Measurements from ENCODE around the gene CLEC16A. TPM values are rescaled to one million over a fixed set of nuclear protein-coding genes. Genes with fewer than 3 reads are reported as not detected.

The CLEC16A gene
- total and polyA plus RNA-seq, 2 experiments from 2014 or later, result 9.9 to 24.1 TPM

DNA sequence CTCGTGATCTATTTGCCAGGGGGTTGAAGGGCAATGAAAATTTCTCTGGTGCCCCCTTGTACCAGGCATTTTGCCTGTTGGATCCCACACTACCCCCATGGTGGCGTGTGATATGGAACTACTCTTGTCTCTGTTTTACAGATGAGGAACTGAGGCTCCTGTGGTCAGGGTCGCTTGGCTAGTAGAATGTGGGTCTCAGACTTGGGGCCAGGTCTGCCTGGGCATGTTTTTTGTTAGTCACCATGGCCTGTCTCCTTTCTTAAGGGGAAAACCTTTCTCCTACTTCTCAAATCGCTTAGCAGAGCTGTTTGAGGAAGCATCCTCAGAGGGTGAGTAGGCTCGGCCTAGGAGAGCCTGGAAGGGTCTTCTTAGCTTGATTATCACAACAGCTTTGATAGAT, 51.2 kb downstream of the CLEC16A start:
- Mint-ChIP-seq H3K4me1 (peaks cover 6% of the 10 kb centered on the region; the same call in 2 of the 3 replicates), H3K27me3 (ENCODE audit: insufficient read depth, low read depth, poor library complexity) (peaks cover 15% of the 10 kb centered on the region), H3K4me3 (no peak overlapping the region), H3K27ac (no peak overlapping the region), H3K36me3 (ENCODE audit: low read depth) (peaks cover 3% of the 10 kb centered on the region; the same call in 2 of the 3 replicates), H3K9me3 (no peaks in the 10 kb centered on the region)
- Histone ChIP-seq H4K20me1 (replicated peaks; ENCODE audit: insufficient read depth) (no peaks in the 10 kb centered on the region; the same call in 1 of the 2 replicates), H3K4me3 (no peak overlapping the region), H3K27me3 (ENCODE audit: insufficient read depth) (no peaks in the 10 kb centered on the region), H3K4me2 (no peak overlapping the region), H3K27ac (ENCODE audit: low read depth) (no peak overlapping the region), H3K36me3 (ENCODE audit: insufficient read depth) (no peaks in the 10 kb centered on the region), H3K79me2 (replicated peaks; ENCODE audit: insufficient read depth) (no peaks in the 10 kb centered on the region), H3K4me1 (ENCODE audit: insufficient read depth) (no peaks in the 10 kb centered on the region), H2AFZ (no peak overlapping the region), H3K9me2 (ENCODE audit: insufficient read depth) (no peaks in the 10 kb centered on the region), H3F3A (replicated peaks; ENCODE audit: low read depth) (no peaks in the 10 kb centered on the region)
- ATAC-seq, result no peak
- DNase-seq (ENCODE audit: low spot score), result no peak
- TF ChIP-seq, protein P1, sequence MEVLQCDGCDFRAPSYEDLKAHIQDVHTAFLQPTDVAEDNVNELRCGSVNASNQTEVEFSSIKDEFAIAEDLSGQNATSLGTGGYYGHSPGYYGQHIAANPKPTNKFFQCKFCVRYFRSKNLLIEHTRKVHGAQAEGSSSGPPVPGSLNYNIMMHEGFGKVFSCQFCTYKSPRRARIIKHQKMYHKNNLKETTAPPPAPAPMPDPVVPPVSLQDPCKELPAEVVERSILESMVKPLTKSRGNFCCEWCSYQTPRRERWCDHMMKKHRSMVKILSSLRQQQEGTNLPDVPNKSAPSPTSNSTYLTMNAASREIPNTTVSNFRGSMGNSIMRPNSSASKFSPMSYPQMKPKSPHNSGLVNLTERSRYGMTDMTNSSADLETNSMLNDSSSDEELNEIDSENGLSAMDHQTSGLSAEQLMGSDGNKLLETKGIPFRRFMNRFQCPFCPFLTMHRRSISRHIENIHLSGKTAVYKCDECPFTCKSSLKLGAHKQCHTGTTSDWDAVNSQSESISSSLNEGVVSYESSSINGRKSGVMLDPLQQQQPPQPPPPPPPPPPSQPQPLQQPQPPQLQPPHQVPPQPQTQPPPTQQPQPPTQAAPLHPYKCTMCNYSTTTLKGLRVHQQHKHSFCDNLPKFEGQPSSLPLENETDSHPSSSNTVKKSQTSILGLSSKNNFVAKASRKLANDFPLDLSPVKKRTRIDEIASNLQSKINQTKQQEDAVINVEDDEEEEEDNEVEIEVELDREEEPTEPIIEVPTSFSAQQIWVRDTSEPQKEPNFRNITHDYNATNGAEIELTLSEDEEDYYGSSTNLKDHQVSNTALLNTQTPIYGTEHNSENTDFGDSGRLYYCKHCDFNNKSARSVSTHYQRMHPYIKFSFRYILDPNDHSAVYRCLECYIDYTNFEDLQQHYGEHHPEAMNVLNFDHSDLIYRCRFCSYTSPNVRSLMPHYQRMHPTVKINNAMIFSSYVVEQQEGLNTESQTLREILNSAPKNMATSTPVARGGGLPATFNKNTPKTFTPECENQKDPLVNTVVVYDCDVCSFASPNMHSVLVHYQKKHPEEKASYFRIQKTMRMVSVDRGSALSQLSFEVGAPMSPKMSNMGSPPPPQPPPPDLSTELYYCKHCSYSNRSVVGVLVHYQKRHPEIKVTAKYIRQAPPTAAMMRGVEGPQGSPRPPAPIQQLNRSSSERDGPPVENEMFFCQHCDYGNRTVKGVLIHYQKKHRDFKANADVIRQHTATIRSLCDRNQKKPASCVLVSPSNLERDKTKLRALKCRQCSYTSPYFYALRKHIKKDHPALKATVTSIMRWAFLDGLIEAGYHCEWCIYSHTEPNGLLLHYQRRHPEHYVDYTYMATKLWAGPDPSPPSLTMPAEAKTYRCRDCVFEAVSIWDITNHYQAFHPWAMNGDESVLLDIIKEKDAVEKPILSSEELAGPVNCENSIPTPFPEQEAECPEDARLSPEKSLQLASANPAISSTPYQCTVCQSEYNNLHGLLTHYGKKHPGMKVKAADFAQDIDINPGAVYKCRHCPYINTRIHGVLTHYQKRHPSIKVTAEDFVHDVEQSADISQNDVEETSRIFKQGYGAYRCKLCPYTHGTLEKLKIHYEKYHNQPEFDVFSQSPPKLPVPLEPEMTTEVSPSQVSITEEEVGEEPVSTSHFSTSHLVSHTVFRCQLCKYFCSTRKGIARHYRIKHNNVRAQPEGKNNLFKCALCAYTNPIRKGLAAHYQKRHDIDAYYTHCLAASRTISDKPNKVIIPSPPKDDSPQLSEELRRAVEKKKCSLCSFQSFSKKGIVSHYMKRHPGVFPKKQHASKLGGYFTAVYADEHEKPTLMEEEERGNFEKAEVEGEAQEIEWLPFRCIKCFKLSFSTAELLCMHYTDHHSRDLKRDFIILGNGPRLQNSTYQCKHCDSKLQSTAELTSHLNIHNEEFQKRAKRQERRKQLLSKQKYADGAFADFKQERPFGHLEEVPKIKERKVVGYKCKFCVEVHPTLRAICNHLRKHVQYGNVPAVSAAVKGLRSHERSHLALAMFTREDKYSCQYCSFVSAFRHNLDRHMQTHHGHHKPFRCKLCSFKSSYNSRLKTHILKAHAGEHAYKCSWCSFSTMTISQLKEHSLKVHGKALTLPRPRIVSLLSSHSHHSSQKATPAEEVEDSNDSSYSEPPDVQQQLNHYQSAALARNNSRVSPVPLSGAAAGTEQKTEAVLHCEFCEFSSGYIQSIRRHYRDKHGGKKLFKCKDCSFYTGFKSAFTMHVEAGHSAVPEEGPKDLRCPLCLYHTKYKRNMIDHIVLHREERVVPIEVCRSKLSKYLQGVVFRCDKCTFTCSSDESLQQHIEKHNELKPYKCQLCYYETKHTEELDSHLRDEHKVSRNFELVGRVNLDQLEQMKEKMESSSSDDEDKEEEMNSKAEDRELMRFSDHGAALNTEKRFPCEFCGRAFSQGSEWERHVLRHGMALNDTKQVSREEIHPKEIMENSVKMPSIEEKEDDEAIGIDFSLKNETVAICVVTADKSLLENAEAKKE (CRISPR knock-in tag; IDR thresholded peaks at IDR 0.05), result no peak
- no peak for TF ChIP-seq NANOG (IDR thresholded peaks at IDR 0.05; ENCODE audit: borderline replicate concordance)
- TF ChIP-seq EZH2phosphoT487 (IDR thresholded peaks at IDR 0.05; ENCODE audit: unreplicated experiment), result no peak
- no peak for TF ChIP-seq CREB1 (CRISPR knock-in tag; IDR thresholded peaks at IDR 0.05; ENCODE audit: low read depth)
- TF ChIP-seq, protein P2, sequence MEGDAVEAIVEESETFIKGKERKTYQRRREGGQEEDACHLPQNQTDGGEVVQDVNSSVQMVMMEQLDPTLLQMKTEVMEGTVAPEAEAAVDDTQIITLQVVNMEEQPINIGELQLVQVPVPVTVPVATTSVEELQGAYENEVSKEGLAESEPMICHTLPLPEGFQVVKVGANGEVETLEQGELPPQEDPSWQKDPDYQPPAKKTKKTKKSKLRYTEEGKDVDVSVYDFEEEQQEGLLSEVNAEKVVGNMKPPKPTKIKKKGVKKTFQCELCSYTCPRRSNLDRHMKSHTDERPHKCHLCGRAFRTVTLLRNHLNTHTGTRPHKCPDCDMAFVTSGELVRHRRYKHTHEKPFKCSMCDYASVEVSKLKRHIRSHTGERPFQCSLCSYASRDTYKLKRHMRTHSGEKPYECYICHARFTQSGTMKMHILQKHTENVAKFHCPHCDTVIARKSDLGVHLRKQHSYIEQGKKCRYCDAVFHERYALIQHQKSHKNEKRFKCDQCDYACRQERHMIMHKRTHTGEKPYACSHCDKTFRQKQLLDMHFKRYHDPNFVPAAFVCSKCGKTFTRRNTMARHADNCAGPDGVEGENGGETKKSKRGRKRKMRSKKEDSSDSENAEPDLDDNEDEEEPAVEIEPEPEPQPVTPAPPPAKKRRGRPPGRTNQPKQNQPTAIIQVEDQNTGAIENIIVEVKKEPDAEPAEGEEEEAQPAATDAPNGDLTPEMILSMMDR (conservative IDR thresholded peaks at IDR 0.05; ENCODE audit: low read depth in 2 of 2), result no peak
- TF ChIP-seq EZH2 (IDR thresholded peaks at IDR 0.05; ENCODE audit: low read depth, unreplicated experiment), result no peak
- TF ChIP-seq STAT1 (IDR thresholded peaks at IDR 0.05; ENCODE audit: unreplicated experiment), result no peak
- no peak for TF ChIP-seq POLR2AphosphoS5 (IDR thresholded peaks at IDR 0.05; ENCODE audit: low read depth)
- TF ChIP-seq, protein P3, sequence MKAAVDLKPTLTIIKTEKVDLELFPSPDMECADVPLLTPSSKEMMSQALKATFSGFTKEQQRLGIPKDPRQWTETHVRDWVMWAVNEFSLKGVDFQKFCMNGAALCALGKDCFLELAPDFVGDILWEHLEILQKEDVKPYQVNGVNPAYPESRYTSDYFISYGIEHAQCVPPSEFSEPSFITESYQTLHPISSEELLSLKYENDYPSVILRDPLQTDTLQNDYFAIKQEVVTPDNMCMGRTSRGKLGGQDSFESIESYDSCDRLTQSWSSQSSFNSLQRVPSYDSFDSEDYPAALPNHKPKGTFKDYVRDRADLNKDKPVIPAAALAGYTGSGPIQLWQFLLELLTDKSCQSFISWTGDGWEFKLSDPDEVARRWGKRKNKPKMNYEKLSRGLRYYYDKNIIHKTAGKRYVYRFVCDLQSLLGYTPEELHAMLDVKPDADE (IDR thresholded peaks at IDR 0.05), result no peak
- TF ChIP-seq REST (IDR thresholded peaks at IDR 0.05; ENCODE audit: unreplicated experiment), result no peak
- TF ChIP-seq ZNF114 (CRISPR knock-in tag; IDR thresholded peaks at IDR 0.05), result no peak
- TF ChIP-seq JUNB (IDR thresholded peaks at IDR 0.05; ENCODE audit: unreplicated experiment), result no peak
- no peak for TF ChIP-seq ZNF331 (CRISPR knock-in tag; IDR thresholded peaks at IDR 0.05; ENCODE audit: low read depth)

Data from GM23338 (cell line).